ENCODE data around the gene CALN1.

The CALN1 gene

GRCh38 chr7:71886046-71886445, 526.1 kb downstream of the CALN1 start:
- Mint-ChIP-seq H3K27me3 (no peaks in the 10 kb centered on the region), H3K4me3 (no peak overlapping the region), H3K4me1 (no peaks in the 10 kb centered on the region), H3K36me3 (no peaks in the 10 kb centered on the region), H3K9me3 (peaks cover 16% of the 10 kb centered on the region), H3K27ac (no peak overlapping the region)

GRCh38 chr7:71885487-71885886, 526.7 kb downstream of the CALN1 start:
- H3K4me3 Mint-ChIP-seq = no peak overlapping the region
- no peaks in the 10 kb centered on the region for H3K27me3 Mint-ChIP-seq
- H3K4me1 Mint-ChIP-seq = no peaks in the 10 kb centered on the region
- no peaks in the 10 kb centered on the region for H3K36me3 Mint-ChIP-seq
- H3K27ac Mint-ChIP-seq = no peak overlapping the region
- H3K9me3 Mint-ChIP-seq = peaks cover 20% of the 10 kb centered on the region

GRCh38 chr7:71883415-71883814, 528.7 kb downstream of the CALN1 start:
- Mint-ChIP-seq H3K36me3 (no peaks in the 10 kb centered on the region), H3K4me1 (no peaks in the 10 kb centered on the region), H3K9me3 (peaks cover 21% of the 10 kb centered on the region), H3K27me3 (no peaks in the 10 kb centered on the region), H3K27ac (no peak overlapping the region), H3K4me3 (no peak overlapping the region)

GRCh38 chr7:71871446-71871845, 540.7 kb downstream of the CALN1 start:
- peaks cover 1% of the 10 kb centered on the region for H3K36me3 Mint-ChIP-seq
- no peak overlapping the region for H3K27ac Mint-ChIP-seq
- H3K9me3 Mint-ChIP-seq = no peaks in the 10 kb centered on the region
- no peak overlapping the region for H3K4me3 Mint-ChIP-seq
- no peaks in the 10 kb centered on the region for H3K4me1 Mint-ChIP-seq
- no peaks in the 10 kb centered on the region for H3K27me3 Mint-ChIP-seq

GRCh38 chr7:71870812-71871211, 541.3 kb downstream of the CALN1 start:
- H3K27ac Mint-ChIP-seq = no peak overlapping the region
- H3K36me3 Mint-ChIP-seq = peaks cover 1% of the 10 kb centered on the region
- no peaks in the 10 kb centered on the region for H3K27me3 Mint-ChIP-seq
- no peak overlapping the region for H3K4me3 Mint-ChIP-seq
- no peaks in the 10 kb centered on the region for H3K4me1 Mint-ChIP-seq
- H3K9me3 Mint-ChIP-seq = no peaks in the 10 kb centered on the region

- H3K27me3 Mint-ChIP-seq = no peaks in the 10 kb centered on the region
- H3K4me1 Mint-ChIP-seq = no peaks in the 10 kb centered on the region
- no peaks in the 10 kb centered on the region for H3K9me3 Mint-ChIP-seq
- no peak overlapping the region for H3K4me3 Mint-ChIP-seq
- peaks cover 1% of the 10 kb centered on the region for H3K36me3 Mint-ChIP-seq
- H3K27ac Mint-ChIP-seq = no peak overlapping the region
Measured at GRCh38 chr7:71868797-71869196, 543.3 kb downstream of the CALN1 start.

GRCh38 chr7:71867626-71868025, 544.5 kb downstream of the CALN1 start:
- H3K36me3 Mint-ChIP-seq = peaks cover 1% of the 10 kb centered on the region
- no peak overlapping the region for H3K4me3 Mint-ChIP-seq

GRCh38 chr7:71865172-71865571, 547.0 kb downstream of the CALN1 start:
- H3K4me3 Mint-ChIP-seq = no peak overlapping the region
- peaks cover 1% of the 10 kb centered on the region for H3K36me3 Mint-ChIP-seq
- H3K27me3 Mint-ChIP-seq = no peaks in the 10 kb centered on the region
- no peaks in the 10 kb centered on the region for H3K4me1 Mint-ChIP-seq
- peaks cover 5% of the 10 kb centered on the region for H3K9me3 Mint-ChIP-seq
- no peak overlapping the region for H3K27ac Mint-ChIP-seq

More at GRCh38 chr7:71867626-71868025, 544.5 kb downstream of the CALN1 start:
- H3K27ac Mint-ChIP-seq = no peak overlapping the region
- no peaks in the 10 kb centered on the region for H3K9me3 Mint-ChIP-seq
- H3K27me3 Mint-ChIP-seq = no peaks in the 10 kb centered on the region
- no peaks in the 10 kb centered on the region for H3K4me1 Mint-ChIP-seq

- Mint-ChIP-seq H3K27me3 (no peaks in the 10 kb centered on the region), H3K9me3 (peaks cover 5% of the 10 kb centered on the region), H3K36me3 (peaks cover 1% of the 10 kb centered on the region), H3K4me3 (no peak overlapping the region), H3K27ac (no peak overlapping the region), H3K4me1 (no peaks in the 10 kb centered on the region)
Measured at GRCh38 chr7:71864130-71864529, 548.0 kb downstream of the CALN1 start.

- Mint-ChIP-seq H3K27ac (no peak overlapping the region), H3K27me3 (no peaks in the 10 kb centered on the region), H3K36me3 (no peaks in the 10 kb centered on the region), H3K4me1 (no peaks in the 10 kb centered on the region), H3K9me3 (peaks cover 5% of the 10 kb centered on the region), H3K4me3 (no peak overlapping the region)
Measured at GRCh38 chr7:71860572-71860971, 551.6 kb downstream of the CALN1 start.

GRCh38 chr7:71857338-71857737, 554.8 kb downstream of the CALN1 start:
- Mint-ChIP-seq H3K36me3 (no peaks in the 10 kb centered on the region), H3K9me3 (peaks cover 5% of the 10 kb centered on the region), H3K27ac (no peak overlapping the region), H3K4me3 (no peak overlapping the region), H3K27me3 (no peaks in the 10 kb centered on the region), H3K4me1 (no peaks in the 10 kb centered on the region)

GRCh38 chr7:71854546-71855397, 557.4 kb downstream of the CALN1 start:
- H3K9me3 Mint-ChIP-seq = no peaks in the 10 kb centered on the region
- no peak overlapping the region for H3K27ac Mint-ChIP-seq
- H3K4me3 Mint-ChIP-seq = no peak overlapping the region
- no peaks in the 10 kb centered on the region for H3K36me3 Mint-ChIP-seq
- no peaks in the 10 kb centered on the region for H3K27me3 Mint-ChIP-seq
- H3K4me1 Mint-ChIP-seq = no peaks in the 10 kb centered on the region

- H3K36me3 Mint-ChIP-seq = no peaks in the 10 kb centered on the region
- H3K27me3 Mint-ChIP-seq = no peaks in the 10 kb centered on the region
- H3K4me1 Mint-ChIP-seq = no peaks in the 10 kb centered on the region
- H3K9me3 Mint-ChIP-seq = no peaks in the 10 kb centered on the region
- no peak overlapping the region for H3K4me3 Mint-ChIP-seq
- H3K27ac Mint-ChIP-seq = no peak overlapping the region
Measured at GRCh38 chr7:71851776-71852498, 560.2 kb downstream of the CALN1 start.

- Mint-ChIP-seq H3K4me3 (no peak overlapping the region), H3K9me3 (peaks cover 5% of the 10 kb centered on the region), H3K36me3 (no peaks in the 10 kb centered on the region), H3K27ac (no peak overlapping the region), H3K27me3 (no peaks in the 10 kb centered on the region), H3K4me1 (no peaks in the 10 kb centered on the region)
Measured at GRCh38 chr7:71846160-71846559, 566.0 kb downstream of the CALN1 start.

GRCh38 chr7:71843676-71844075, 568.5 kb downstream of the CALN1 start:
- H3K4me3 Mint-ChIP-seq = no peak overlapping the region
- peaks cover 5% of the 10 kb centered on the region for H3K9me3 Mint-ChIP-seq
- H3K36me3 Mint-ChIP-seq = no peaks in the 10 kb centered on the region
- H3K27ac Mint-ChIP-seq = no peak overlapping the region
- no peaks in the 10 kb centered on the region for H3K27me3 Mint-ChIP-seq
- H3K4me1 Mint-ChIP-seq = no peaks in the 10 kb centered on the region

GRCh38 chr7:71842786-71843185, 569.4 kb downstream of the CALN1 start:
- peaks cover 5% of the 10 kb centered on the region for H3K9me3 Mint-ChIP-seq
- H3K4me1 Mint-ChIP-seq = no peaks in the 10 kb centered on the region
- H3K27me3 Mint-ChIP-seq = no peaks in the 10 kb centered on the region
- H3K4me3 Mint-ChIP-seq = no peak overlapping the region
- no peaks in the 10 kb centered on the region for H3K36me3 Mint-ChIP-seq
- H3K27ac Mint-ChIP-seq = no peak overlapping the region

Data from activated naive CD4-positive, alpha-beta T cell treated with anti-CD3 and anti-CD28 coated beads, Interleukin-2, amount 50 U/mL, for 24 hours (primary cell).